ENCODE data around the gene PROX2.

DNA sequence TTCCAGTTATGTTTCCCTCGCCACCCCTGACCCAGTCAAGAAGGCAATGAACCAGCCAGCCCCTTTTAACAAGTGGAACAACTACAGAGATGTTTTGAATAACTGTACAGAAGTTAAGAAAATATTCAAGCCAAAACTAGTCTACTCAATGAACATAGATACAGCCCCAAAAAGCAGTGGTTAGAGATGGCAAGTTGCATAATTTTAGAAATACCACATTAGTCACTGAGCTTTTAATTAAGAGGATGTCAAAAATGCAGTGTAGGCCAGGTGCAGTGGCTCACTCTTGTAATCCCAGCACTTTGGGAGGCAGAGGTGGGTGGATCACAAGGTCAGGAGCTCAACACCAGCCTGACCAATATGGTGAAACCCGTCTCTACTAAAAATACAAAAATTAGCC is 27.2 kb downstream of the PROX2 start:
- TF ChIP-seq, protein P1, sequence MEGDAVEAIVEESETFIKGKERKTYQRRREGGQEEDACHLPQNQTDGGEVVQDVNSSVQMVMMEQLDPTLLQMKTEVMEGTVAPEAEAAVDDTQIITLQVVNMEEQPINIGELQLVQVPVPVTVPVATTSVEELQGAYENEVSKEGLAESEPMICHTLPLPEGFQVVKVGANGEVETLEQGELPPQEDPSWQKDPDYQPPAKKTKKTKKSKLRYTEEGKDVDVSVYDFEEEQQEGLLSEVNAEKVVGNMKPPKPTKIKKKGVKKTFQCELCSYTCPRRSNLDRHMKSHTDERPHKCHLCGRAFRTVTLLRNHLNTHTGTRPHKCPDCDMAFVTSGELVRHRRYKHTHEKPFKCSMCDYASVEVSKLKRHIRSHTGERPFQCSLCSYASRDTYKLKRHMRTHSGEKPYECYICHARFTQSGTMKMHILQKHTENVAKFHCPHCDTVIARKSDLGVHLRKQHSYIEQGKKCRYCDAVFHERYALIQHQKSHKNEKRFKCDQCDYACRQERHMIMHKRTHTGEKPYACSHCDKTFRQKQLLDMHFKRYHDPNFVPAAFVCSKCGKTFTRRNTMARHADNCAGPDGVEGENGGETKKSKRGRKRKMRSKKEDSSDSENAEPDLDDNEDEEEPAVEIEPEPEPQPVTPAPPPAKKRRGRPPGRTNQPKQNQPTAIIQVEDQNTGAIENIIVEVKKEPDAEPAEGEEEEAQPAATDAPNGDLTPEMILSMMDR (IDR thresholded peaks at IDR 0.05): no peak
- no peak for TF ChIP-seq POLR2A (IDR thresholded peaks at IDR 0.05)
